ENCODE results near the gene EIF2AK2. TPM values are rescaled to one million over a fixed set of nuclear protein-coding genes. Genes with fewer than 3 reads are reported as not detected.
A peak's percentile ranks its signal among the peaks of the same experiment; 100 is the strongest.

Gene EIF2AK2
- total and polyA plus RNA-seq, 2 experiments from 2014 or later = 33.8 to 35.5 TPM

- H4K20me1 ChIP-seq (replicated peaks; ENCODE audit: insufficient read depth) = no peaks in the 10 kb centered on the region
- ATAC-seq = peak; percentile 19
- H3K27me3 Mint-ChIP-seq (ENCODE audit: insufficient read depth, low read depth, poor library complexity) = peaks cover 14% of the 10 kb centered on the region
- no peaks in the 10 kb centered on the region for H3K27me3 ChIP-seq (ENCODE audit: insufficient read depth)
- H3K4me3 ChIP-seq = no peak overlapping the region
- peaks cover 3% of the 10 kb centered on the region; the same call in 1 of the 3 replicates for H3K9me3 Mint-ChIP-seq
- no peak for TF ChIP-seq ZNF462 (CRISPR knock-in tag; IDR thresholded peaks at IDR 0.05)
- TF ChIP-seq JUNB (IDR thresholded peaks at IDR 0.05; ENCODE audit: unreplicated experiment) = no peak
- TF ChIP-seq ZNF114 (CRISPR knock-in tag; IDR thresholded peaks at IDR 0.05) = no peak
- no peak for TF ChIP-seq CREB1 (CRISPR knock-in tag; IDR thresholded peaks at IDR 0.05; ENCODE audit: low read depth)
- no peak for TF ChIP-seq EZH2phosphoT487 (IDR thresholded peaks at IDR 0.05; ENCODE audit: unreplicated experiment)
- TF ChIP-seq CTCF (conservative IDR thresholded peaks at IDR 0.05; ENCODE audit: low read depth in 2 of 2) = no peak
- no peak for TF ChIP-seq POLR2AphosphoS5 (IDR thresholded peaks at IDR 0.05; ENCODE audit: low read depth)
- no peak for TF ChIP-seq ETS1 (IDR thresholded peaks at IDR 0.05)
- TF ChIP-seq EZH2 (IDR thresholded peaks at IDR 0.05; ENCODE audit: low read depth, unreplicated experiment) = no peak
- TF ChIP-seq ZNF331 (CRISPR knock-in tag; IDR thresholded peaks at IDR 0.05; ENCODE audit: low read depth) = no peak
- no peak for TF ChIP-seq NANOG (IDR thresholded peaks at IDR 0.05; ENCODE audit: borderline replicate concordance)
- TF ChIP-seq REST (IDR thresholded peaks at IDR 0.05; ENCODE audit: unreplicated experiment) = no peak
- no peak for TF ChIP-seq STAT1 (IDR thresholded peaks at IDR 0.05; ENCODE audit: unreplicated experiment)
- 0 out of 2 replicates have a peak, but pooled peaks cover 3% of the 10 kb centered on the region for H3F3A ChIP-seq (replicated peaks; ENCODE audit: low read depth)
- H3K27ac Mint-ChIP-seq = 0 out of 2 replicates have a peak overlapping the region, but pooled peaks have one; percentile 26
- H3K4me3 Mint-ChIP-seq = no peak overlapping the region; the same call in 2 of the 3 replicates
- H3K79me2 ChIP-seq (replicated peaks; ENCODE audit: insufficient read depth) = peaks cover 4% of the 10 kb centered on the region
- DNase-seq (ENCODE audit: low spot score) = no peak
- no peaks in the 10 kb centered on the region for H3K36me3 Mint-ChIP-seq (ENCODE audit: low read depth)
- peaks cover 43% of the 10 kb centered on the region for H3K4me1 Mint-ChIP-seq
- H3K4me2 ChIP-seq = no peak overlapping the region
- H2AFZ ChIP-seq = peak overlapping the region; percentile 74
- no peaks in the 10 kb centered on the region for H3K36me3 ChIP-seq (ENCODE audit: insufficient read depth)
- H3K27ac ChIP-seq (ENCODE audit: low read depth) = no peak overlapping the region
- H3K4me1 ChIP-seq (ENCODE audit: insufficient read depth) = peaks cover 42% of the 10 kb centered on the region
- H3K9me2 ChIP-seq (ENCODE audit: insufficient read depth) = no peaks in the 10 kb centered on the region
Observed at GRCh38 chr2:37191747-37192146, 35.0 kb upstream of the EIF2AK2 start.
